HEK293 (cell line): ENCODE data around the gene PDXDC1.
"Not testable (repeated sequence)": the region's sequence is repeated elsewhere in the genome, so short reads cannot be mapped to it uniquely, and the experiment has no call there.

Experiments
- SETDB1 ChIP-seq: IDR thresholded peaks from one replicate; pipeline ENCODE4 v1.6.1; 2017; ENCODE audit warnings: mild to moderate bottlenecking, low read length, moderate library complexity, mixed read lengths; ENCODE audit not compliant: insufficient read length
- YY1 ChIP-seq: fragments of 450-650 bp; formaldehyde crosslinking; IDR thresholded peaks from 2 replicates; pipeline ENCODE4 v1.5.1; 2018; ENCODE audit warnings: missing biosample characterization, missing genetic modification characterization

DNA sequence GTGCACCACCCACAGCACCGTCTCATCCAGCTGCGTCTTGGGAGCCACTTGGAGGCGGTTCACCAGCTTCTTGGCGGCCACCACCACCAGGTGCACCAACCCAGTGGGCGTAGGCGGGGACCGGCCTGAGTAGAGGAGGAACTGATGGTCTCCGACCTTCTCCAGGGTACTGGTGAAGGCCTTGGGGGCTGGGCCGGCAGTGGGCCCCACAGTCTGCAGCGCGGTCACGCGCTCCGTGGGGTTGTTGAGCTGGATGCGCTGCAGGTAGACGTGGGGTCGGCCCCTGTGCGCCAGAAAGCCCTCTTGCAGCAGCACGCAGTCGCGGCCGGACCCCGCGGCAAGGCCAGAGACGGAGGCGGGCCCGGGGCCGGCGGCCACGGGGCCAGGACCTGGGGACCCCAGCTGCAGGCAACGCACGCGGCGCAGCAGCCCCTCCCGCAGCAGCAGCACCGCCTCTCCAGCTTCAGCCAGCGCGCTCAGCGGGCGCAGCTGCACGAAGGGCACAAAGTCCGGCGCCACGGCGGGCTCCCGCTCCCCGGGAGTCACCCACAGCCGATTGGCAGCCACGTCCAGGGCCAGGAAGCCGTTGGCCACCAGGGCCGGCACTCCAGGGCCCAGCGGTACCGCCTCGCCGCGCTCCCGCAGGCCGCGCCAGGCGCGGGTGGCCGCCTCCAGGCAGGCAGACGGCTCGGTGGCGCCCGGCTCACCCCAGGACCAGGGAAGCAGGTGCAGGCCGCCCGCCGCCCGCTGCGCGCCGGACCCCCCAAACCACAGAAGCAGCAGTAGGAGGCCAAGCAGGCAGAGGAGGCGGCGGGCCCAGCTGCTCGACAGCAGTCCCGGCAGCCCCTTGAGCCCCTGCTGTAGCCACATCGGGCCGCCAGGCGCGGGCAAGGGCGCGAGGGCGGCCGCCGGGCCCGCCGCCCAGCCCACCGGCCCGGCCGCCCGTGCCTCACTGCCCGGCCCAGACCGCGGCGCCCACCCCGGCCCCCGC is 14.8 kb downstream of the PDXDC1 start:
- not testable (repeated sequence) for TF ChIP-seq YY1 (tag by site-specific recombination); SETDB1
